Lower lobe of right lung (tissue), 2 donors: ENCODE measurements around the gene RGMB. TPM values are rescaled to one million over a fixed set of nuclear protein-coding genes. Genes with fewer than 3 reads are reported as not detected.
A peak's percentile ranks its signal among the peaks of the same experiment; 100 is the strongest.

ENCODE experiments used
- ATAC-seq, 2 donors: fragments of 200-7000 bp; cut with Tn5 transposase; one replicate each; pipeline ENCODE4 v1.9.1; 2020 to 2022; ENCODE audit warnings: mild to moderate bottlenecking in 2 of 2, moderate library complexity in 2 of 2
- DNase-seq: peaks from one replicate; pipeline ENCODE4 v3.0.0-alpha.2; 2020
- H3K27ac ChIP-seq: fragments of 200-600 bp; one replicate; pipeline ENCODE4 v1.8.0; 2022
- H3K27me3 ChIP-seq: fragments of 200-600 bp; one replicate; pipeline ENCODE4 v1.8.0; 2022; ENCODE audit warnings: low read depth
- H3K36me3 ChIP-seq: fragments of 200-600 bp; one replicate; pipeline ENCODE4 v1.8.0; 2022; ENCODE audit warnings: mild to moderate bottlenecking
- H3K4me1 ChIP-seq: fragments of 200-600 bp; one replicate; pipeline ENCODE4 v1.8.0; 2022
- H3K4me3 ChIP-seq: fragments of 200-600 bp; one replicate; pipeline ENCODE4 v1.8.0; 2022; ENCODE audit warnings: mild to moderate bottlenecking
- H3K9me3 ChIP-seq: fragments of 200-600 bp; one replicate; pipeline ENCODE4 v1.8.0; 2022
- intact Hi-C: fragments of 100-400 bp; cut with DNase I; formaldehyde crosslinking; loops from one replicate; pipeline ENCODE4 v1.11.0; 2022
- total RNA-seq: library from RNA; stranded (reverse); fragmentation: NEBNext Ultra II Directional; extraction: Animal tissue kit (Norgen Biotek cat#: 25700); gene quantifications from one replicate; pipeline ENCODE4 v1.2.1, GENCODE V29; 2021
- TF ChIP-seq, protein P1 (sequence below): fragments of 200-600 bp; IDR thresholded peaks from one replicate; pipeline ENCODE4 v1.8.0; 2022; ENCODE audit warnings: antibody characterized with exemption, mild to moderate bottlenecking
- donor health status: DM: no; HTN: yes; CAD: no; lungs with severe emphysema.

The RGMB gene
- total RNA-seq, 1 donor from 2014 or later: 22.9 TPM

DNA sequence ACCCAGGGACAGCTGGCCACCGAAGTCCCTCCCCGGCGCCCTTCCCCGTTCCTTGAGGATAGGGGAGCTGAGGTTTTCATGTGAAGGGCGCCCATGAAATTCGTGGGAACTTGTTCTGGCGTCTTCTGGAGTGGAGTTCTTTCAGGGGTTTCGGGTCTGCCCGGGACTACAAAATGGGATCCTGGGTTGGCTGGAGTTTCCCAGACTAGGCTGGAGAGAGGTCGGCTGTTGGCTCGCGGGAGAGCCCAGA lies 3.6 kb upstream of the RGMB start:
- no peaks in the 10 kb centered on the region for H3K9me3 ChIP-seq
- intact Hi-C loops: no loop called here
- peaks cover 49% of the 10 kb centered on the region for H3K4me1 ChIP-seq
- H3K27me3 ChIP-seq: peaks cover 6% of the 10 kb centered on the region
- peak overlapping the region; percentile 70 for H3K27ac ChIP-seq
- DNase-seq (no peak), ATAC-seq (no peak)
- H3K36me3 ChIP-seq: no peaks in the 10 kb centered on the region
- TF ChIP-seq, protein P1, sequence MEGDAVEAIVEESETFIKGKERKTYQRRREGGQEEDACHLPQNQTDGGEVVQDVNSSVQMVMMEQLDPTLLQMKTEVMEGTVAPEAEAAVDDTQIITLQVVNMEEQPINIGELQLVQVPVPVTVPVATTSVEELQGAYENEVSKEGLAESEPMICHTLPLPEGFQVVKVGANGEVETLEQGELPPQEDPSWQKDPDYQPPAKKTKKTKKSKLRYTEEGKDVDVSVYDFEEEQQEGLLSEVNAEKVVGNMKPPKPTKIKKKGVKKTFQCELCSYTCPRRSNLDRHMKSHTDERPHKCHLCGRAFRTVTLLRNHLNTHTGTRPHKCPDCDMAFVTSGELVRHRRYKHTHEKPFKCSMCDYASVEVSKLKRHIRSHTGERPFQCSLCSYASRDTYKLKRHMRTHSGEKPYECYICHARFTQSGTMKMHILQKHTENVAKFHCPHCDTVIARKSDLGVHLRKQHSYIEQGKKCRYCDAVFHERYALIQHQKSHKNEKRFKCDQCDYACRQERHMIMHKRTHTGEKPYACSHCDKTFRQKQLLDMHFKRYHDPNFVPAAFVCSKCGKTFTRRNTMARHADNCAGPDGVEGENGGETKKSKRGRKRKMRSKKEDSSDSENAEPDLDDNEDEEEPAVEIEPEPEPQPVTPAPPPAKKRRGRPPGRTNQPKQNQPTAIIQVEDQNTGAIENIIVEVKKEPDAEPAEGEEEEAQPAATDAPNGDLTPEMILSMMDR: no peak
- H3K4me3 ChIP-seq: peak overlapping the region; percentile 74

- H3K4me1 ChIP-seq: peaks cover 54% of the 10 kb centered on the region
- DNase-seq (peak; percentile 59), ATAC-seq (peak in 1 of 2 donors; percentile 16)
- intact Hi-C loops: no loop called here
- peak overlapping the region; percentile 74 for H3K4me3 ChIP-seq
- peaks cover 6% of the 10 kb centered on the region for H3K27me3 ChIP-seq
- H3K36me3 ChIP-seq: no peaks in the 10 kb centered on the region
- H3K9me3 ChIP-seq: no peaks in the 10 kb centered on the region
- H3K27ac ChIP-seq: peak overlapping the region; percentile 70
- TF ChIP-seq, protein P1: no peak
Observed at GRCh38 chr5:98770209-98770910, 3.1 kb upstream of the RGMB start.

GRCh38 chr5:98770911-98771322 lies 2.5 kb upstream of the RGMB start:
- ATAC-seq: no peak
- no peak for DNase-seq
- TF ChIP-seq, protein P1: no peak
- Histone ChIP-seq H3K36me3 (no peaks in the 10 kb centered on the region), H3K4me1 (peaks cover 59% of the 10 kb centered on the region), H3K4me3 (peak overlapping the region; percentile 74), H3K27me3 (peaks cover 6% of the 10 kb centered on the region), H3K9me3 (no peaks in the 10 kb centered on the region), H3K27ac (peak overlapping the region; percentile 70)
- intact Hi-C loops: no loop called here

DNA sequence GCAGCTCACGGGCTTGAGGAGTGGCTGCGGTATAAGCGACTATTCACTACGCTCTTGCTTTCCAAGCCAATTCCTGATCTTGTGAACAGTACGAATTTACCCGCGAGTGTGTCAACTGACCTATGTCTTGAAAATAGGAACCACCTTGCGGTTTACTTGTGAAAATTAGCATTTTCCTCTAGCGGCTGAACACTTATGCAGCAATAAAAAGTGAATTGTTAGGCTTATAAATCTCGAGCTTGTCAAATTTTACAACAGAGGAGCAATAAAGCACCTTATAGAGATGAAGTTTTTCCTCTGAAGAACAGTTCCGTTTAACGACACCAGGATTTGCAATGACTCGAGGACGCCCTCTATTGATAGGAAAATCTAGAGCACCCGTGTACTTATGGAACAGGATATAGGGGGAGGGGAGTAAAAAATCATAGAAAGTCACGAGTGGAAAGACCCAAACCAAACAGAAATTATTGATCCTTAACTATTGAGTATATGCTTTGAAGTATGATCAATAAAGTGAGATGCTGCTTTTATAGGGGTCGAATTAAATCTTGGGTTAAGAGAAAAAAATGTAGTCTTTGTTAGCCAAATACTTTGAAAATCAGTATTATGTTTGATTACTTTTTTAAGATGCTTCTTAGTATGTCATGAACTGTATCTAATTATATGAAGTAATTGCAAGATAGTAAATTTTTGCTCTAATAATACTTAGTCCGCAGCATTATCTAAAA lies 1.9 kb upstream of the RGMB start:
- H3K27ac ChIP-seq: peak overlapping the region; percentile 70
- ATAC-seq (peak in 1 of 2 donors; percentile 48), DNase-seq (no peak)
- no peaks in the 10 kb centered on the region for H3K9me3 ChIP-seq
- no peaks in the 10 kb centered on the region for H3K36me3 ChIP-seq
- peaks cover 65% of the 10 kb centered on the region for H3K4me1 ChIP-seq
- peak overlapping the region; percentile 74 for H3K4me3 ChIP-seq
- peaks cover 6% of the 10 kb centered on the region for H3K27me3 ChIP-seq
- intact Hi-C loops: no loop called here
- TF ChIP-seq, protein P1: peak; percentile 83

DNA sequence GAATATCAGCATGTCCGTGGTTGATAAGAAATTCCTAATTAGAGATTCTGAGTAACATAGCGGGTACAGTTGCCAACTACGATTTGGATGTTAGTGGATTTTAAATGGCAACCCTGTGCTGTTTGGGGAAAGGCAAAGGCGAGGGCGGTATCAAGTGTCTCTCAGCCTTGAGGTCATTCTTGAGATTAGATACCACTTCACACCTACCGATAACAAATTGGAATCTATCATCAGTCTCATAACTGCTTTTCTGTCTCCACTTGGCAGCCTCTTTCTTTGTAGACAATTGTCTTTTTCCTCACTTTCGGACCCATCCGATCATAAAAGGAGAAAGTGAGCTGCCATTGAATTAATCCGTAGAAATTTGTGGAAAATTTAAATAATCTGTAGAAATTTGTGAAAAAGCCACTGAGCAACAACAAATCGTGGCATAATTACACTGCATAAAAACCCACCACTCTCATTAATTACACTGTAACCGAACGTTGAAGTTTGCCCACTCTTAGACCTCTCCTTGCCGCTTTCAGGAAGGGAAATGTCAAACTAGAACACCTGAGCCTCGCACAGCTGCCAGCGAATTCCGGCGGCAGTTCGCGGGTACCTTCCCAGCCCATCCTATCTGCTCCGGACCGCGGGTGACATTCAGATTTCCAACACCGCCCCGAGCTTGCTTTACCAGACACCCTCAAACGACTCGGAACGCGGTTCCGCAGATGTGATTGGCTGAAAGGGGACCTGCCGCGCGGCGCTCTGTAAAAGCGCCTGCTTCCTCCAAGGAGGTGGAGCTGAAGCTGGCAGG lies 849 bp upstream of the RGMB start:
- peak overlapping the region; percentile 92 for H3K4me3 ChIP-seq
- H3K27ac ChIP-seq: peak overlapping the region; percentile 98
- peaks cover 6% of the 10 kb centered on the region for H3K27me3 ChIP-seq
- DNase-seq (peak; percentile 85), ATAC-seq (peak; percentile 72 to 73)
- peaks cover 66% of the 10 kb centered on the region for H3K4me1 ChIP-seq
- intact Hi-C loops: no loop called here
- H3K9me3 ChIP-seq: no peaks in the 10 kb centered on the region
- TF ChIP-seq, protein P1: no peak
- H3K36me3 ChIP-seq: no peaks in the 10 kb centered on the region
